ENCODE measurements around the gene HTR1E. TPM values are rescaled to one million over a fixed set of nuclear protein-coding genes. Genes with fewer than 3 reads are reported as not detected.

HTR1E gene
- total RNA-seq, 1 experiment from 2014 or later, result not detected

GRCh38 chr6:87053312-87053711, 116.0 kb downstream of the HTR1E start:
- TF ChIP-seq CTCF (IDR thresholded peaks at IDR 0.05; ENCODE audit: unreplicated experiment), result no peak
- CTCF ChIA-PET, result no interaction called here
- Mint-ChIP-seq H3K9me3 (ENCODE audit: low read depth, unreplicated experiment) (no peaks in the 10 kb centered on the region), H3K36me3 (ENCODE audit: insufficient read depth, unreplicated experiment) (no peaks in the 10 kb centered on the region), H3K4me1 (ENCODE audit: low read depth, unreplicated experiment) (no peaks in the 10 kb centered on the region), H3K4me3 (ENCODE audit: low read depth, unreplicated experiment) (no peak overlapping the region), H3K27ac (ENCODE audit: unreplicated experiment) (no peak overlapping the region), H3K27me3 (ENCODE audit: unreplicated experiment) (peaks cover 30% of the 10 kb centered on the region)
- BruUV-seq (replicated peaks), result no TSS peak
- no peak for DNase-seq
- intact Hi-C loops (cut with micrococcal nuclease; ENCODE audit: unreplicated experiment), result no loop called here

GRCh38 chr6:87054143-87054833, 117.0 kb downstream of the HTR1E start:
- no TSS peak for BruUV-seq (replicated peaks)
- H3K27ac Mint-ChIP-seq (ENCODE audit: unreplicated experiment), result no peak overlapping the region
- no peaks in the 10 kb centered on the region for H3K36me3 Mint-ChIP-seq (ENCODE audit: insufficient read depth, unreplicated experiment)
- intact Hi-C loops (cut with micrococcal nuclease; ENCODE audit: unreplicated experiment), result no loop called here
- no peak for TF ChIP-seq CTCF (IDR thresholded peaks at IDR 0.05; ENCODE audit: unreplicated experiment)
- H3K27me3 Mint-ChIP-seq (ENCODE audit: unreplicated experiment), result peaks cover 20% of the 10 kb centered on the region
- no peak overlapping the region for H3K4me3 Mint-ChIP-seq (ENCODE audit: low read depth, unreplicated experiment)
- H3K4me1 Mint-ChIP-seq (ENCODE audit: low read depth, unreplicated experiment), result no peaks in the 10 kb centered on the region
- CTCF ChIA-PET, result no interaction called here
- no peaks in the 10 kb centered on the region for H3K9me3 Mint-ChIP-seq (ENCODE audit: low read depth, unreplicated experiment)
- DNase-seq, result no peak

- peaks cover 39% of the 10 kb centered on the region for H3K27me3 Mint-ChIP-seq (ENCODE audit: unreplicated experiment)
- H3K27ac Mint-ChIP-seq (ENCODE audit: unreplicated experiment), result no peak overlapping the region
- no TSS peak for BruUV-seq (replicated peaks)
- no peak overlapping the region for H3K4me3 Mint-ChIP-seq (ENCODE audit: low read depth, unreplicated experiment)
- H3K36me3 Mint-ChIP-seq (ENCODE audit: insufficient read depth, unreplicated experiment), result no peaks in the 10 kb centered on the region
- CTCF ChIA-PET, result no interaction called here
- no peaks in the 10 kb centered on the region for H3K4me1 Mint-ChIP-seq (ENCODE audit: low read depth, unreplicated experiment)
- no peaks in the 10 kb centered on the region for H3K9me3 Mint-ChIP-seq (ENCODE audit: low read depth, unreplicated experiment)
- DNase-seq, result no peak
- TF ChIP-seq CTCF (IDR thresholded peaks at IDR 0.05; ENCODE audit: unreplicated experiment), result no peak
- intact Hi-C loops (cut with micrococcal nuclease; ENCODE audit: unreplicated experiment), result no loop called here
Observed at GRCh38 chr6:87059943-87060342, 122.6 kb downstream of the HTR1E start.

- H3K27me3 Mint-ChIP-seq (ENCODE audit: unreplicated experiment), result peaks cover 31% of the 10 kb centered on the region
- BruUV-seq (replicated peaks), result no TSS peak
- H3K4me3 Mint-ChIP-seq (ENCODE audit: low read depth, unreplicated experiment), result no peak overlapping the region
- no peak for TF ChIP-seq CTCF (IDR thresholded peaks at IDR 0.05; ENCODE audit: unreplicated experiment)
- intact Hi-C loops (cut with micrococcal nuclease; ENCODE audit: unreplicated experiment), result loop anchor here (5.0 kb wide), 1 partner anchor 172 kb away; no protein-coding TSS in a partner anchor
- H3K36me3 Mint-ChIP-seq (ENCODE audit: insufficient read depth, unreplicated experiment), result no peaks in the 10 kb centered on the region
- no peak overlapping the region for H3K27ac Mint-ChIP-seq (ENCODE audit: unreplicated experiment)
- DNase-seq, result no peak
- H3K9me3 Mint-ChIP-seq (ENCODE audit: low read depth, unreplicated experiment), result no peaks in the 10 kb centered on the region
- peaks cover 9% of the 10 kb centered on the region for H3K4me1 Mint-ChIP-seq (ENCODE audit: low read depth, unreplicated experiment)
- CTCF ChIA-PET, result no interaction called here
Observed at GRCh38 chr6:87065117-87065516, 127.8 kb downstream of the HTR1E start.

Other genes starting within 250 kb of the HTR1E start
- not detected in 2 replicates for gene CGA, start 157.6 kb downstream of the HTR1E start, total RNA-seq (2022)
- gene ZNF292, start 218.0 kb downstream of the HTR1E start, total RNA-seq (2022), result 41.6 and 44.6 TPM in 2 replicates

Data from Calu3 (cell line).